Neural progenitor cell (in vitro differentiated cells): ENCODE measurements around the gene ANXA2. TPM values are rescaled to one million over a fixed set of nuclear protein-coding genes. Genes with fewer than 3 reads are reported as not detected.

ENCODE experiments used
- DNase-seq: peaks from one replicate; pipeline ENCODE4 v3.0.0-alpha.2; 2016; ENCODE audit warnings: low spot score
- H2AFZ ChIP-seq: fragments of 200-600 bp; sonication (generic); replicated peaks from 2 replicates; pipeline ENCODE4 v1.6.1; 2016; ENCODE audit warnings: antibody characterized with exemption
- H3F3A ChIP-seq: fragments of 200-600 bp; sonication (generic); 2 replicates; pipeline ENCODE4 v1.6.1; 2016; ENCODE audit warnings: antibody characterized with exemption, low read depth
- H3K27ac ChIP-seq: fragments of 200-600 bp; sonication (generic); 2 replicates; pipeline ENCODE4 v1.5.1; 2016; ENCODE audit warnings: mild to moderate bottlenecking
- H3K27me3 ChIP-seq: fragments of 200-600 bp; sonication (generic); 2 replicates; pipeline ENCODE4 v1.6.1; 2016; ENCODE audit warnings: mild to moderate bottlenecking, moderate library complexity
- H3K36me3 ChIP-seq: fragments of 200-600 bp; sonication (generic); 2 replicates; pipeline ENCODE4 v1.5.1; 2016
- H3K4me1 ChIP-seq: fragments of 200-600 bp; sonication (generic); 2 replicates; pipeline ENCODE4 v1.6.1; 2016; ENCODE audit warnings: mixed run types
- H3K4me2 ChIP-seq: fragments of 200-600 bp; sonication (generic); 2 replicates; pipeline ENCODE4 v1.6.1; 2016
- H3K4me3 ChIP-seq: fragments of 200-600 bp; sonication (generic); 2 replicates; pipeline ENCODE4 v1.5.1; 2016
- H3K79me2 ChIP-seq: fragments of 200-600 bp; sonication (generic); 2 replicates; pipeline ENCODE4 v1.6.1; 2016; ENCODE audit warnings: low read depth
- H3K9ac ChIP-seq: fragments of 200-600 bp; sonication (generic); 2 replicates; pipeline ENCODE4 v1.6.1; 2016
- H3K9me3 ChIP-seq: fragments of 200-600 bp; sonication (generic); 2 replicates; pipeline ENCODE4 v1.5.1; 2016; ENCODE audit warnings: low read depth
- H4K20me1 ChIP-seq: fragments of 200-600 bp; sonication (generic); 2 replicates; pipeline ENCODE4 v1.6.1; 2016; ENCODE audit warnings: low read depth
- H3K27ac Mint-ChIP-seq: 3 replicates; pipeline ENCODE4 v1.8.0; 2021; ENCODE audit warnings: mixed read lengths
- H3K27me3 Mint-ChIP-seq: 2 replicates; pipeline ENCODE4 v1.8.0; 2022; ENCODE audit warnings: low read depth, mild to moderate bottlenecking, inconsistent platforms, moderate library complexity, mixed read lengths; ENCODE audit not compliant: insufficient read depth
- H3K36me3 Mint-ChIP-seq: 3 replicates; pipeline ENCODE4 v1.8.0; 2021; ENCODE audit warnings: mixed read lengths
- H3K4me1 Mint-ChIP-seq: 3 replicates; pipeline ENCODE4 v1.8.0; 2021; ENCODE audit warnings: mixed read lengths
- H3K4me3 Mint-ChIP-seq: 3 replicates; pipeline ENCODE4 v1.8.0; 2021; ENCODE audit warnings: mild to moderate bottlenecking, moderate library complexity, mixed read lengths
- H3K9me3 Mint-ChIP-seq: 3 replicates; pipeline ENCODE4 v1.8.0; 2020; ENCODE audit warnings: mixed read lengths
- CTCF ChIP-seq: fragments of 200-600 bp; sonication (generic); IDR thresholded peaks from 2 replicates; pipeline ENCODE4 v1.5.1; 2017; ENCODE audit warnings: antibody characterized with exemption, mild to moderate bottlenecking
- EZH2 ChIP-seq: fragments of 200-600 bp; sonication (generic); IDR thresholded peaks from 2 replicates; pipeline ENCODE4 v1.6.1; 2017; ENCODE audit warnings: antibody characterized with exemption, mild to moderate bottlenecking, moderate library complexity
- EZH2phosphoT487 ChIP-seq: fragments of 200-600 bp; sonication (generic); IDR thresholded peaks from 2 replicates; pipeline ENCODE4 v1.6.1; 2017; ENCODE audit warnings: antibody characterized with exemption
- total RNA-seq: library from RNA; depleted of rRNA; stranded (reverse); fragments of >200 nt; gene quantifications from 2 replicates; pipeline ENCODE4 v1.2.3, GENCODE V29; 2015; ENCODE audit warnings: low replicate concordance

ANXA2 gene
- total RNA-seq, 1 donor from 2014 or later, result 20.1 TPM

- TF ChIP-seq CTCF, result no peak
- no peak for TF ChIP-seq EZH2
- no peak for TF ChIP-seq EZH2phosphoT487
- H3K27me3 Mint-ChIP-seq, result peaks cover 2% of the 10 kb centered on the region
- H3K36me3 Mint-ChIP-seq, result peaks cover 9% of the 10 kb centered on the region
- Histone ChIP-seq H3K9ac (no peak overlapping the region), H3K79me2 (no peaks in the 10 kb centered on the region), H4K20me1 (no peaks in the 10 kb centered on the region), H3K4me3 (no peak overlapping the region), H3K36me3 (no peaks in the 10 kb centered on the region), H3K9me3 (no peaks in the 10 kb centered on the region), H3K27me3 (peaks cover 73% of the 10 kb centered on the region), H3K4me1 (peaks cover 40% of the 10 kb centered on the region), H2AFZ (no peak overlapping the region), H3K27ac (no peak overlapping the region), H3F3A (no peaks in the 10 kb centered on the region), H3K4me2 (no peak overlapping the region)
- H3K27ac Mint-ChIP-seq, result peak overlapping the region; percentile 95
- H3K4me1 Mint-ChIP-seq, result peaks cover 77% of the 10 kb centered on the region
- H3K9me3 Mint-ChIP-seq, result peaks cover 2% of the 10 kb centered on the region
- no peak overlapping the region for H3K4me3 Mint-ChIP-seq
- no peak for DNase-seq
Measured at GRCh38 chr15:60373327-60373726, 24.5 kb downstream of the ANXA2 start.

GRCh38 chr15:60372756-60373155, 25.0 kb downstream of the ANXA2 start:
- no peaks in the 10 kb centered on the region for H3K9me3 ChIP-seq
- no peaks in the 10 kb centered on the region for H3K36me3 ChIP-seq
- no peak overlapping the region for H3K4me3 ChIP-seq
- DNase-seq, result no peak
- no peaks in the 10 kb centered on the region for H3F3A ChIP-seq
- peaks cover 78% of the 10 kb centered on the region for H3K4me1 Mint-ChIP-seq
- TF ChIP-seq EZH2phosphoT487 (no peak), EZH2 (no peak), CTCF (no peak)
- no peak overlapping the region for H3K4me2 ChIP-seq
- H3K4me3 Mint-ChIP-seq, result no peak overlapping the region
- peaks cover 41% of the 10 kb centered on the region for H3K4me1 ChIP-seq
- H4K20me1 ChIP-seq, result no peaks in the 10 kb centered on the region
- peaks cover 74% of the 10 kb centered on the region for H3K27me3 ChIP-seq
- H3K79me2 ChIP-seq, result no peaks in the 10 kb centered on the region
- H3K27me3 Mint-ChIP-seq, result peaks cover 2% of the 10 kb centered on the region
- H2AFZ ChIP-seq, result no peak overlapping the region
- H3K27ac Mint-ChIP-seq, result no peak overlapping the region
- peaks cover 10% of the 10 kb centered on the region for H3K36me3 Mint-ChIP-seq
- H3K9me3 Mint-ChIP-seq, result peaks cover 3% of the 10 kb centered on the region
- H3K9ac ChIP-seq, result no peak overlapping the region
- no peak overlapping the region for H3K27ac ChIP-seq

- Histone ChIP-seq H3K9ac (no peak overlapping the region), H3K9me3 (no peaks in the 10 kb centered on the region), H3K4me3 (no peak overlapping the region), H3K4me2 (no peak overlapping the region), H3K79me2 (no peaks in the 10 kb centered on the region), H2AFZ (no peak overlapping the region), H3F3A (no peaks in the 10 kb centered on the region), H3K27ac (no peak overlapping the region), H3K27me3 (peaks cover 74% of the 10 kb centered on the region), H4K20me1 (no peaks in the 10 kb centered on the region), H3K36me3 (no peaks in the 10 kb centered on the region), H3K4me1 (peaks cover 41% of the 10 kb centered on the region)
- H3K9me3 Mint-ChIP-seq, result peaks cover 3% of the 10 kb centered on the region
- TF ChIP-seq EZH2 (no peak), EZH2phosphoT487 (no peak), CTCF (no peak)
- no peak for DNase-seq
- H3K4me3 Mint-ChIP-seq, result no peak overlapping the region
- peaks cover 2% of the 10 kb centered on the region for H3K27me3 Mint-ChIP-seq
- H3K27ac Mint-ChIP-seq, result no peak overlapping the region
- peaks cover 9% of the 10 kb centered on the region for H3K36me3 Mint-ChIP-seq
- H3K4me1 Mint-ChIP-seq, result peaks cover 78% of the 10 kb centered on the region
Measured at GRCh38 chr15:60372227-60372626, 25.6 kb downstream of the ANXA2 start.
